Nasal cavity respiratory epithelium epithelial cell of viscerocranial mucosa (primary cell): ENCODE measurements around the gene TRIOBP. TPM values are rescaled to one million over a fixed set of nuclear protein-coding genes. Genes with fewer than 3 reads are reported as not detected.

ENCODE experiments used
- total RNA-seq: library from RNA; depleted of rRNA; stranded (reverse); fragments of >200 nt; gene quantifications from 2 replicates; pipeline ENCODE4 v1.2.3, GENCODE V29; 2014

The TRIOBP gene, protein sequence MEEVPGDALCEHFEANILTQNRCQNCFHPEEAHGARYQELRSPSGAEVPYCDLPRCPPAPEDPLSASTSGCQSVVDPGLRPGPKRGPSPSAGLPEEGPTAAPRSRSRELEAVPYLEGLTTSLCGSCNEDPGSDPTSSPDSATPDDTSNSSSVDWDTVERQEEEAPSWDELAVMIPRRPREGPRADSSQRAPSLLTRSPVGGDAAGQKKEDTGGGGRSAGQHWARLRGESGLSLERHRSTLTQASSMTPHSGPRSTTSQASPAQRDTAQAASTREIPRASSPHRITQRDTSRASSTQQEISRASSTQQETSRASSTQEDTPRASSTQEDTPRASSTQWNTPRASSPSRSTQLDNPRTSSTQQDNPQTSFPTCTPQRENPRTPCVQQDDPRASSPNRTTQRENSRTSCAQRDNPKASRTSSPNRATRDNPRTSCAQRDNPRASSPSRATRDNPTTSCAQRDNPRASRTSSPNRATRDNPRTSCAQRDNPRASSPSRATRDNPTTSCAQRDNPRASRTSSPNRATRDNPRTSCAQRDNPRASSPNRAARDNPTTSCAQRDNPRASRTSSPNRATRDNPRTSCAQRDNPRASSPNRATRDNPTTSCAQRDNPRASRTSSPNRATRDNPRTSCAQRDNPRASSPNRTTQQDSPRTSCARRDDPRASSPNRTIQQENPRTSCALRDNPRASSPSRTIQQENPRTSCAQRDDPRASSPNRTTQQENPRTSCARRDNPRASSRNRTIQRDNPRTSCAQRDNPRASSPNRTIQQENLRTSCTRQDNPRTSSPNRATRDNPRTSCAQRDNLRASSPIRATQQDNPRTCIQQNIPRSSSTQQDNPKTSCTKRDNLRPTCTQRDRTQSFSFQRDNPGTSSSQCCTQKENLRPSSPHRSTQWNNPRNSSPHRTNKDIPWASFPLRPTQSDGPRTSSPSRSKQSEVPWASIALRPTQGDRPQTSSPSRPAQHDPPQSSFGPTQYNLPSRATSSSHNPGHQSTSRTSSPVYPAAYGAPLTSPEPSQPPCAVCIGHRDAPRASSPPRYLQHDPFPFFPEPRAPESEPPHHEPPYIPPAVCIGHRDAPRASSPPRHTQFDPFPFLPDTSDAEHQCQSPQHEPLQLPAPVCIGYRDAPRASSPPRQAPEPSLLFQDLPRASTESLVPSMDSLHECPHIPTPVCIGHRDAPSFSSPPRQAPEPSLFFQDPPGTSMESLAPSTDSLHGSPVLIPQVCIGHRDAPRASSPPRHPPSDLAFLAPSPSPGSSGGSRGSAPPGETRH (N-terminal part only)
- total RNA-seq = 26.3 and 70.3 TPM in 2 replicates

DNA sequence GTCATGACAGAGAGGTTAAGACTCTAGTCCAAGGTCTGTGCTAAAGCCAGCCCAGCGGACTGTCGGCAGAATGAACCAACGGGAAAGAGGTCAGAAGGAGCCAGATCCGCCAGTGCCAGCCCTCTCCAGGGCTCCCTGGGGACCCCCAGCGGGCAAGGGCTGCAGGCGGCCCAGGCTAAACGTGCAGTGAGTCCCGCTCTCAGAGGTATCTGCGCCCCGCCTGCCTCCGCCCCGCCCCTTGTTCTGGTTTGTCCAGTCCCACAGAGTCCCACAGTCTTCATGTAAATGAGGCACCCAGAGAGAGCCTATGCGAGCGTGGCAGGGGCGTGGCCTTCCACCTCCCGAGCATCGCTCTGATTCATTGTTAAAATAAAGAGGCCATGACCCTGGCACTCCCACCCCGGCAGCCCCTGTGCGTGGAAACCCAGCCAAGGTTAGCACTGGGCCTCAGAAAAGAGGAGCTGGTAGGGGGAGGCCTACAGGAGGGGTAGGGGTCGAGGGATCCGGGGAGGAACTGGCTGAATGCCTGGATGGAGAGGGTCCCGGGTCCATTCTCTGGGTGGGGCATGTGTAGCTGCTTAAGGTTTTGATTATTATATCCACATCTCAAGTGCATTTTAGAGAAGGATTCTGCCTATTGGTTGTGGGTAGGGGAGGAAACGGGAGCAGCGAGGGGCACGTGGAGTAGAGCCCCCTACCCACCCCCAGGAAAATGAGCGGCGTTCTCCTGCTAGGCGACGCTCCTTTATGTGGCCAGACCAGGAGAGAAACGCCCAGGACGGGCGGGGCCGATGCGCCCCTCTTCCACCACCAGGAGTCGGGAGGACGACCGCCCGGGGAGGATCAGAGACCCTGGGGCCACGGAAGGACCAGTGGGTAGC lies at the start of gene TRIOBP:
TSS of gene TRIOBP (plus strand) at position 392 of the 881 bp plus-strand sequence. CDS start 4,318 bp downstream, outside the sequence.

DNA sequence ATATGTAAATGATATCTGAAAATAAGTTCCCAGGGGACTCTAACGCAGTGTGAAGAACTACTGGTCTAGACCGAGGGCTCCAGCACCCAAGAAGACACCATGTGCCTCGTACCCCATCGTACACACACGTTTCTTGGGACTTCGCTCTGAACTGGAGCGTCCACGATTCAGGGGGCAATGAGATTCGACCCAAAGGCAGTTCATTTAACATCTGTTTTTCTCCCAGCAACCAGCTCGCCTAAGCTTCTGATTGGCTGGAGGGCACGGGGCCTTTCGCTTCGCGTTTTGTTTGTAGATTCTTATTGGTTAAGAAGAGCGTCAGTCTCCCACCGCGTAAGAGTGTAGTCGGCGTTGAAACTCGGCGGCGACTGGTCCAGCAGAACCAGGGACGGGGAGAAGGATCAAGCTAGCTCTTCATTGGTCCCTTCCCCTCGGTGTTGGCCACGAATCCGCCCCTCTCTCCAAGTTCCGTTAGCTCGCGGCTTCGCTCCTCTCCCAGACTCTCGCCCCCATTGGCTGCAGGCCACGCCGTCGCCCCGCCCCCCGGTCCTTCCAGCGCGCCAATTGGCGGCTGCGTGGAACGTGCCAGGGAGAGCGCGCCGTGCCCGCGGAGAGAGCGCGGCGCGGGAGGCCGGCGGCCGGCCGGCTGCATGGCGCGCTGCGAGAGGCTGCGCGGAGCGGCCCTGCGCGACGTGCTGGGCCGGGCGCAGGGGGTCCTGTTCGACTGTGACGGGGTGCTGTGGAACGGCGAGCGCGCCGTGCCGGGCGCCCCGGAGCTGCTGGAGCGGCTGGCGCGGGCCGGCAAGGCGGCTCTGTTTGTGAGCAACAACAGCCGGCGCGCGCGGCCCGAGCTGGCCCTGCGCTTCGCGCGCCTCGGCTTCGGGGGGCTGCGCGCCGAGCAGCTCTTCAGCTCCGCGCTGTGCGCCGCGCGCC lies 38.4 kb upstream of the TRIOBP start, which contains the start of gene PDXP:
TSS of gene PDXP (plus strand) at position 591 of the 933 bp plus-strand sequence. CDS start at position 651, 60 bp downstream.

GRCh38 chr22:37674951-37675929 lies 21.6 kb upstream of the TRIOBP start, which contains the start of gene LGALS1:
Gene LGALS1 (plus strand): TSS chr22:37675636. CDS start chr22:37675703, 67 bp downstream.

DNA sequence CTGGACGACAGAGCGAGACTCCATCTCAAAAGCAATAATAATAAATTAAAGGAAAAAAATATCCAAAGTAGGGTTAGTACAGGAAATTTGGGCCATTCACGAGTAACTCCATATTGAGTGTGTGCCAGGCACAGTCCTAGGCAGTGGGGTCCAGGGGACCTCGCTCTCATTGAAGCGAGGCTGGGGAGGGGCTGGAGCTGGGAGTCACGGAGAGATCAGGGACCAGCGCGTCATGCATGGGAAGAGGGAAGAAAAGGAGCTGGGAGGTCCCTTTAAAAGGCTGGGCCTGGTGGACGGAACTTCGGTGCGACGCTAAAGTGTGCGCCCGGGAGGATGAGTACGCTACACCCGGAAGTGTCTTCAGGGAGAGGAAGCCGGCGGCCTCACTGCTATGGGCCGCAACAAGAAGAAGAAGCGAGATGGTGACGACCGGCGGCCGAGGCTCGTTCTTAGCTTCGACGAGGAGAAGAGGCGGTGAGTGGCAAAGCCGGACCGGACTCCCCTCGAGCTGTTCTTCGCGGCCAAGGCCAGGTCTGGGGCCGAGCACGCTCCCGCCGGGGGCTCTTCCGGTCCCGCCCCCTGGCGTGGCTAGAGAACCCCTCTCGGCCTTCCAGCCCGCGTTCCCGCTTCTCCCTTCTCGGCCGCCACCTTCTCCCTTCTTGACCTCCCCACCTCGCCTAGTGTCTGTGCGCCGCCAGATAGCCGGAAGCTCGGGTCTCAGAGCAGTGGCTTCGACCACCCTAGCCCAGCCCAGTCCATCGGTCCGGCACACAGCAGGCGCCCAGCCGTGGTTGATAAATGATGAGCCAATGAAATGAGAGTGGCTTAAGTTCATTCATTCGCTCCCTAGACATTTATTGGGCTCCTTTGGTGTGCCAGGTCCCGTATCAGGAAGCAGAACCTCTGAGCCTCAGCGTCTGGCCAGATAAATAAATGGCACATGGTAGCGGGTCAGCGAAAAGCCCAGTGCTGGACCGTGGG lies 10.6 kb upstream of the TRIOBP start, which contains the start of gene NOL12:
TSS of gene NOL12 (plus strand) at position 342 of the 981 bp plus-strand sequence. CDS start at position 392, 50 bp downstream.

GRCh38 chr22:37807410-37808293 lies 110.8 kb downstream of the TRIOBP start, which contains the start of gene GCAT:
Gene GCAT (plus strand): TSS chr22:37807934. CDS start chr22:37807968, 34 bp downstream.

GRCh38 chr22:37823134-37823985 lies 126.5 kb downstream of the TRIOBP start, which contains the start of gene GALR3:
Gene GALR3 (plus strand): TSS chr22:37823382. CDS start chr22:37823407, 25 bp downstream.

Other genes starting within 250 kb of the TRIOBP start
- 2.1 and 2.7 TPM in 2 replicates for gene MFNG, start 210.7 kb upstream of the TRIOBP start, total RNA-seq
- 15.7 and 20.4 TPM in 2 replicates for gene CARD10, start 177.6 kb upstream of the TRIOBP start, total RNA-seq
- 14.4 and 37.9 TPM in 2 replicates for gene CDC42EP1, start 136.6 kb upstream of the TRIOBP start, total RNA-seq
- not detected in 2 replicates for gene LGALS2, start 117.0 kb upstream of the TRIOBP start, total RNA-seq
- gene GGA1, start 88.2 kb upstream of the TRIOBP start, total RNA-seq = 31.4 and 56.5 TPM in 2 replicates
- 16.4 and 95.3 TPM in 2 replicates for gene SH3BP1, start 57.4 kb upstream of the TRIOBP start, total RNA-seq
- gene PDXP, start 38.3 kb upstream of the TRIOBP start, total RNA-seq = 3.5 and 3.8 TPM in 2 replicates
- gene LGALS1, start 21.4 kb upstream of the TRIOBP start, total RNA-seq = 594 and 1,091 TPM in 2 replicates
- gene NOL12, start 10.7 kb upstream of the TRIOBP start, total RNA-seq = 26.5 and 33.2 TPM in 2 replicates
- 8.5 and 31.8 TPM in 2 replicates for gene GCAT, start 110.9 kb downstream of the TRIOBP start, total RNA-seq
- 0.07 TPM in 1 of 2 replicates, not detected in the other for gene GALR3, start 126.3 kb downstream of the TRIOBP start, total RNA-seq
- gene ANKRD54, start 147.3 kb downstream of the TRIOBP start, total RNA-seq = 14.4 and 21.1 TPM in 2 replicates
- 387 and 417 TPM in 2 replicates for gene EIF3L, start 152.4 kb downstream of the TRIOBP start, total RNA-seq
- 231 and 366 TPM in 2 replicates for gene MICALL1, start 209.2 kb downstream of the TRIOBP start, total RNA-seq